B cell (primary cell): ENCODE measurements around the gene ABCC10. TPM values are rescaled to one million over a fixed set of nuclear protein-coding genes. Genes with fewer than 3 reads are reported as not detected.

Source experiments
- ATAC-seq: fragments of 200-7000 bp; cut with Tn5 transposase; one replicate; pipeline ENCODE4 v1.10.0; 2021; ENCODE audit warnings: low read depth, mild to moderate bottlenecking, moderate number of reproducible peaks, moderate library complexity
- CTCF ChIA-PET: fragments of 350-600 bp; sonication (Branson Sonifier 250); formaldehyde crosslinking; loops from one replicate; lab custom pipeline; 2021; ENCODE audit warnings: antibody characterized with exemption, inconsistent platforms; lab: Charles Lee
- POLR2A ChIA-PET: fragments of 350-600 bp; sonication (Branson Sonifier 250); formaldehyde crosslinking; loops from one replicate; lab custom pipeline; 2021; ENCODE audit warnings: antibody characterized with exemption; lab: Charles Lee
- DNase-seq: peaks from one replicate; pipeline ENCODE4 v3.0.0; 2013
- H2AFZ ChIP-seq: 2 replicates; pipeline ENCODE4 v1.6.1; 2012; ENCODE audit warnings: mild to moderate bottlenecking, low read depth, low read length; ENCODE audit not compliant: insufficient read depth, poor library complexity, severe bottlenecking
- H3K27ac ChIP-seq, 2 donors: 1 replicate in 1 of 2; 2 replicates in 1 of 2; pipeline ENCODE4 v1.5.1; 2012 to 2013; ENCODE audit warnings: low read length in 2 of 2, mild to moderate bottlenecking in 2 of 2, moderate library complexity in 1 of 2
- H3K27me3 ChIP-seq, 4 experiments: fragments of 200-600 bp in 1 of 4; sonication (generic) in 1 of 4; replicated peaks in 1 of 4; 1 replicate in 2 of 4; 2 replicates in 2 of 4; pipeline versions ENCODE4 v1.6.1 to v1.7.0; 2013 to 2016; ENCODE audit warnings: low read length in 3 of 4, mild to moderate bottlenecking in 2 of 4, mixed read lengths in 1 of 4, moderate library complexity in 1 of 4; ENCODE audit not compliant: insufficient read depth in 4 of 4, control insufficient read depth in 3 of 4; ENCODE audit errors: control extremely low read depth in 1 of 4
- H3K36me3 ChIP-seq, 2 experiments: replicated peaks in 1 of 2; 1 replicate in 1 of 2; 2 replicates in 1 of 2; pipeline versions ENCODE4 v1.6.1 to v1.7.1; 2013; ENCODE audit warnings: low read length in 1 of 2; ENCODE audit not compliant: insufficient read depth in 2 of 2, control insufficient read depth in 1 of 2; ENCODE audit errors: control extremely low read depth in 1 of 2, extremely low read depth in 1 of 2
- H3K4me1 ChIP-seq, 2 donors: fragments of 200-600 bp in 1 of 2; sonication (generic) in 1 of 2; 1 replicate in 1 of 2; 2 replicates in 1 of 2; pipeline versions ENCODE4 v1.5.1 to v1.6.1; 2013 to 2017; ENCODE audit warnings: low read length in 2 of 2; ENCODE audit not compliant: control insufficient read depth in 2 of 2, insufficient read depth in 2 of 2
- H3K4me2 ChIP-seq: replicated peaks from 2 replicates; pipeline ENCODE3; 2012; ENCODE audit warnings: mild to moderate bottlenecking, low read depth, low read length; ENCODE audit not compliant: poor library complexity, severe bottlenecking
- H3K4me3 ChIP-seq, 5 experiments: fragments of 200-600 bp in 1 of 5; sonication (generic) in 1 of 5; 1 replicate in 3 of 5; 2 replicates in 2 of 5; pipeline versions ENCODE4 v1.5.1 to v1.7.0; 2011 to 2016; ENCODE audit warnings: low read length in 4 of 5, mild to moderate bottlenecking in 4 of 5, low read depth in 2 of 5, control low read depth in 1 of 5, moderate library complexity in 1 of 5; ENCODE audit not compliant: insufficient read depth in 1 of 5; ENCODE audit errors: control extremely low read depth in 1 of 5, extremely low read depth in 1 of 5
- H3K79me2 ChIP-seq: fragments of 200-600 bp; sonication (generic); one replicate; pipeline ENCODE4 v1.6.0; 2016; ENCODE audit warnings: low read length; ENCODE audit not compliant: control insufficient read depth, insufficient read depth
- H3K9ac ChIP-seq: fragments of 200-600 bp; sonication (generic); 2 replicates; pipeline ENCODE4 v1.6.1; 2017; ENCODE audit warnings: mild to moderate bottlenecking, low read length, moderate library complexity
- H3K9me3 ChIP-seq, 3 donors: one replicate each; pipeline versions ENCODE4 v1.6.1 to v1.7.1; 2013; ENCODE audit warnings: low read length in 2 of 3; ENCODE audit not compliant: control insufficient read depth in 2 of 3, insufficient read depth in 1 of 3; ENCODE audit errors: control extremely low read depth in 1 of 3
- H4K20me1 ChIP-seq: 2 replicates; pipeline ENCODE4 v1.6.0; 2012; ENCODE audit warnings: mild to moderate bottlenecking, low read length; ENCODE audit not compliant: insufficient read depth, control insufficient read depth, poor library complexity, severe bottlenecking
- H3K27ac Mint-ChIP-seq: one replicate; pipeline ENCODE4 v1.8.0; 2021; ENCODE audit warnings: mixed read lengths
- H3K27me3 Mint-ChIP-seq: one replicate; pipeline ENCODE4 v1.8.0; 2021; ENCODE audit warnings: mixed read lengths
- H3K4me1 Mint-ChIP-seq: one replicate; pipeline ENCODE4 v1.8.0; 2021; ENCODE audit warnings: mixed read lengths
- H3K4me3 Mint-ChIP-seq: one replicate; pipeline ENCODE4 v1.8.0; 2021; ENCODE audit warnings: mixed read lengths
- H3K9me3 Mint-ChIP-seq: one replicate; pipeline ENCODE4 v1.8.0; 2022; ENCODE audit warnings: mixed read lengths; ENCODE audit not compliant: insufficient read depth
- CTCF ChIP-seq: fragments of 200-600 bp; IDR thresholded peaks from one replicate; pipeline ENCODE4 v1.8.0; 2022; ENCODE audit warnings: antibody characterized with exemption, mild to moderate bottlenecking
- EZH2 ChIP-seq: IDR thresholded peaks from 2 replicates; pipeline ENCODE4 v1.6.1; 2012; ENCODE audit warnings: borderline replicate concordance, low read depth, mild to moderate bottlenecking, moderate library complexity, low read length; ENCODE audit not compliant: insufficient read depth, poor library complexity, severe bottlenecking
- WGBS: methylation state at CpG from one replicate; pipeline ENCODE4 v1.1.5; 2013; ENCODE audit warnings: missing lambda C conversion rate; ENCODE audit not compliant: insufficient coverage; 5-methylcytosine and 5-hydroxymethylcytosine counted together
- intact Hi-C: fragments of 100-400 bp; cut with micrococcal nuclease; formaldehyde crosslinking; loops from one replicate; pipeline ENCODE4 v1.10.0; 2022
- polyA plus RNA-seq: library from polyadenylated mRNA; depleted of rRNA; stranded (reverse); fragments of >200 nt; gene quantifications from 2 replicates; pipeline ENCODE4 v1.2.3, GENCODE V29; 2012
- total RNA-seq, 2 donors: library from RNA; stranded (reverse); fragments of 120-200 nt in 1 of 2; gene quantifications; 1 replicate in 1 of 2; 2 replicates in 1 of 2; pipeline versions ENCODE4 v1.2.3 to v1.2.4, GENCODE V29; 2013 to 2022

Gene ABCC10
- total and polyA plus RNA-seq, 2 donors (not counting 1 experiment from before 2014, with no cell fraction given): 39.5 to 71.5 TPM

- H3K27ac ChIP-seq: peak overlapping the region; percentile 66 to 88
- peak overlapping the region; percentile 87 for H3K4me2 ChIP-seq
- ATAC-seq (no peak), DNase-seq (no peak)
- H3K36me3 ChIP-seq: peaks cover 0 to 14% of the 10 kb centered on the region in 2 experiments
- ChIA-PET POLR2A (interaction anchor here (0.6 to 2.2 kb wide), 6 partner anchors 15 to 89 kb away, joined by 3 to 9 read pairs (median 5); partner anchors contain the start of genes LRRC73, POLR1C, YIPF3 and ZNF318), CTCF (interaction anchor here (0.6 to 1.5 kb wide), 6 partner anchors 29 to 178 kb away, joined by 3 to 8 read pairs (median 4); partner anchors contain the start of gene ZNF318)
- peak overlapping the region; percentile 59 to 93 (median 83) for H3K4me3 ChIP-seq
- H3K27me3 ChIP-seq: no peaks in the 10 kb centered on the region
- Mint-ChIP-seq H3K4me3 (peak overlapping the region; percentile 96), H3K27ac (peak overlapping the region; percentile 96), H3K27me3 (no peaks in the 10 kb centered on the region), H3K9me3 (no peaks in the 10 kb centered on the region), H3K4me1 (peaks cover 24% of the 10 kb centered on the region)
- peaks cover 13% of the 10 kb centered on the region for H4K20me1 ChIP-seq
- 13% methylated on average over 8 of the region's 12 CpGs for WGBS
- H3K9me3 ChIP-seq: peaks cover 0 to 2% (median 0%) of the 10 kb centered on the region in 3 donors
- peak overlapping the region; percentile 79 for H2AFZ ChIP-seq
- H3K79me2 ChIP-seq: peaks cover 54% of the 10 kb centered on the region
- peak overlapping the region; percentile 92 for H3K9ac ChIP-seq
- intact Hi-C loops: loop anchor here (5.0 kb wide), 2 partner anchors 256 to 416 kb away; partner anchors contain the start of genes KLHDC3, MEA1 and SRF
- TF ChIP-seq CTCF (no peak), EZH2 (no peak)
- peaks cover 16 to 19% of the 10 kb centered on the region in 2 donors for H3K4me1 ChIP-seq
Observed at GRCh38 chr6:43428112-43428570, 800 bp downstream of the ABCC10 start.

- Histone ChIP-seq H3K27ac (peak overlapping the region; percentile 66 to 88), H3K79me2 (peaks cover 58% of the 10 kb centered on the region), H3K36me3 (peaks cover 0 to 18% of the 10 kb centered on the region in 2 experiments), H3K4me2 (peak overlapping the region; percentile 87), H3K9me3 (peaks cover 0 to 2% (median 0%) of the 10 kb centered on the region in 3 donors), H3K4me3 (peak overlapping the region in 1 of 5 experiments; percentile 83), H3K9ac (peak overlapping the region; percentile 92), H3K4me1 (peaks cover 16 to 19% of the 10 kb centered on the region in 2 donors), H3K27me3 (no peaks in the 10 kb centered on the region), H4K20me1 (peaks cover 17% of the 10 kb centered on the region), H2AFZ (no peak overlapping the region)
- H3K4me1 Mint-ChIP-seq: peaks cover 24% of the 10 kb centered on the region
- peak overlapping the region; percentile 96 for H3K4me3 Mint-ChIP-seq
- peak overlapping the region; percentile 96 for H3K27ac Mint-ChIP-seq
- H3K9me3 Mint-ChIP-seq: no peaks in the 10 kb centered on the region
- CTCF ChIA-PET: interaction anchor here (0.6 to 1.0 kb wide), 3 partner anchors 35 to 177 kb away, joined by 3 to 4 read pairs (median 4); no protein-coding TSS in a partner anchor
- ATAC-seq (no peak), DNase-seq (no peak)
- WGBS: 100% methylated on average over 1 of the region's 3 CpGs
- TF ChIP-seq CTCF (no peak), EZH2 (no peak)
- H3K27me3 Mint-ChIP-seq: no peaks in the 10 kb centered on the region
- intact Hi-C loops: loop anchor here (5.0 kb wide), 2 partner anchors 257 to 417 kb away; partner anchors contain the start of genes KLHDC3, MEA1 and SRF
- POLR2A ChIA-PET: interaction anchor here (1.4 to 2.2 kb wide), 2 partner anchors 59 to 81 kb away, joined by 5 to 9 read pairs; partner anchors contain the start of genes LRRC73 and ZNF318
Observed at GRCh38 chr6:43428874-43429273, 1.5 kb downstream of the ABCC10 start.
